Erythroblast (primary cell): ENCODE results near the gene HDAC3.

Experiments
- DNase-seq, 2 experiments: peaks; one replicate each; lab custom pipeline; 2025; lab: John Stamatoyannopoulos, UW
- GATA1 ChIP-seq: IDR thresholded peaks from 2 replicates; pipeline ENCODE4 v1.6.1; 2011; ENCODE audit warnings: low read depth, mild to moderate bottlenecking, control low read depth, low read length, moderate library complexity
- POLR2A ChIP-seq: IDR thresholded peaks from 2 replicates; pipeline ENCODE4 v1.6.1; 2011; ENCODE audit warnings: mild to moderate bottlenecking, low read length

Gene HDAC3

GRCh38 chr5:141669520-141669919 lies 32.9 kb upstream of the HDAC3 start:
- TF ChIP-seq GATA1 (no peak), POLR2A (no peak)
- DNase-seq, result no peak

- TF ChIP-seq GATA1 (no peak), POLR2A (no peak)
- DNase-seq, result no peak
Observed at GRCh38 chr5:141668601-141669265, 32.1 kb upstream of the HDAC3 start.

GRCh38 chr5:141665995-141666940 lies 29.6 kb upstream of the HDAC3 start:
- no peak for TF ChIP-seq GATA1

GRCh38 chr5:141664733-141665461 lies 28.2 kb upstream of the HDAC3 start:
- DNase-seq, result peak; percentile 65 to 85
- TF ChIP-seq GATA1 (no peak), POLR2A (no peak)

More at GRCh38 chr5:141665995-141666940, 29.6 kb upstream of the HDAC3 start:
- no peak for DNase-seq

GRCh38 chr5:141663506-141663905 lies 26.9 kb upstream of the HDAC3 start:
- TF ChIP-seq POLR2A (no peak), GATA1 (no peak)
- DNase-seq, result no peak

- TF ChIP-seq POLR2A (no peak), GATA1 (no peak)
- DNase-seq, result no peak
Observed at GRCh38 chr5:141662028-141662427, 25.4 kb upstream of the HDAC3 start.

GRCh38 chr5:141657937-141658545 lies 21.4 kb upstream of the HDAC3 start:
- TF ChIP-seq POLR2A (no peak), GATA1 (no peak)
- DNase-seq, result peak in 1 of 2 experiments; percentile 16

- TF ChIP-seq POLR2A (no peak), GATA1 (no peak)
- DNase-seq, result no peak
Observed at GRCh38 chr5:141657404-141657803, 20.8 kb upstream of the HDAC3 start.

GRCh38 chr5:141656396-141656795 lies 19.7 kb upstream of the HDAC3 start:
- no peak for DNase-seq
- TF ChIP-seq GATA1 (no peak), POLR2A (no peak)

GRCh38 chr5:141655020-141655419 lies 18.4 kb upstream of the HDAC3 start:
- DNase-seq, result no peak
- TF ChIP-seq GATA1 (no peak), POLR2A (no peak)

- TF ChIP-seq POLR2A (no peak), GATA1 (no peak)
- DNase-seq, result no peak
Observed at GRCh38 chr5:141654298-141654697, 17.6 kb upstream of the HDAC3 start.

GRCh38 chr5:141651728-141652105 lies 15.1 kb upstream of the HDAC3 start:
- DNase-seq, result no peak
- TF ChIP-seq GATA1 (no peak), POLR2A (no peak)
